ENCODE results near the gene NR2F2.

DNA sequence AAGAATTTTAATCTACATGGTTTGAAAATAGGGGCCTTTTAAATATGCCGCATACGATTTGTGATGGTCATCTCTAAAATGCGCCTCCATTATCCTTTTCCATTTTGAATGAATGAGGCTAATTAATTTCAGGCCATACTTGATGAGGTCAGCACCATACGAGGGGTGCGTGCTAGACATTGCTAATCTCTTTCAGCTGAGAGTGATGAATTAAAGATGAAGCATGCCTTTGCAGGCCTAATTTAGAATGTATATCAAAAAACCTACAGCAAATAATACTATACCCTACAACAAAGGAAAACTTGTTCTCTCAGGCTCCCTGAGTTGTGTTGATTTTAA is 18.6 kb upstream of the NR2F2 start:
- TF ChIP-seq TARDBP (IDR thresholded peaks at IDR 0.05) = no peak
- no peak for TF ChIP-seq SP1 (IDR thresholded peaks at IDR 0.05)
- no peak for TF ChIP-seq FOXK2 (IDR thresholded peaks at IDR 0.05)
- TF ChIP-seq SUZ12 (IDR thresholded peaks at IDR 0.05) = no peak
- TF ChIP-seq, protein P1, sequence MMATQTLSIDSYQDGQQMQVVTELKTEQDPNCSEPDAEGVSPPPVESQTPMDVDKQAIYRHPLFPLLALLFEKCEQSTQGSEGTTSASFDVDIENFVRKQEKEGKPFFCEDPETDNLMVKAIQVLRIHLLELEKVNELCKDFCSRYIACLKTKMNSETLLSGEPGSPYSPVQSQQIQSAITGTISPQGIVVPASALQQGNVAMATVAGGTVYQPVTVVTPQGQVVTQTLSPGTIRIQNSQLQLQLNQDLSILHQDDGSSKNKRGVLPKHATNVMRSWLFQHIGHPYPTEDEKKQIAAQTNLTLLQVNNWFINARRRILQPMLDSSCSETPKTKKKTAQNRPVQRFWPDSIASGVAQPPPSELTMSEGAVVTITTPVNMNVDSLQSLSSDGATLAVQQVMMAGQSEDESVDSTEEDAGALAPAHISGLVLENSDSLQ (IDR thresholded peaks at IDR 0.05) = no peak
